ENCODE data around the gene CELF2. TPM values are rescaled to one million over a fixed set of nuclear protein-coding genes. Genes with fewer than 3 reads are reported as not detected.

The CELF2 gene
- total RNA-seq, 1 experiment from 2014 or later = not detected

GRCh38 chr10:11276449-11276990 is 258.8 kb downstream of the CELF2 start:
- no peak for DNase-seq
- TF ChIP-seq CTCF (IDR thresholded peaks at IDR 0.05; ENCODE audit: unreplicated experiment) = no peak
- CTCF ChIA-PET = no interaction called here
- no TSS peak for BruUV-seq (replicated peaks)
- H3K4me1 Mint-ChIP-seq (ENCODE audit: low read depth, unreplicated experiment) = no peaks in the 10 kb centered on the region
- no peak overlapping the region for H3K27ac Mint-ChIP-seq (ENCODE audit: unreplicated experiment)
- H3K27me3 Mint-ChIP-seq (ENCODE audit: unreplicated experiment) = peaks cover 82% of the 10 kb centered on the region
- intact Hi-C loops (cut with micrococcal nuclease; ENCODE audit: unreplicated experiment) = no loop called here
- H3K4me3 Mint-ChIP-seq (ENCODE audit: low read depth, unreplicated experiment) = no peak overlapping the region
- no peaks in the 10 kb centered on the region for H3K9me3 Mint-ChIP-seq (ENCODE audit: low read depth, unreplicated experiment)
- H3K36me3 Mint-ChIP-seq (ENCODE audit: insufficient read depth, unreplicated experiment) = no peaks in the 10 kb centered on the region

- no peaks in the 10 kb centered on the region for H3K9me3 Mint-ChIP-seq (ENCODE audit: low read depth, unreplicated experiment)
- no TSS peak for BruUV-seq (replicated peaks)
- no peaks in the 10 kb centered on the region for H3K4me1 Mint-ChIP-seq (ENCODE audit: low read depth, unreplicated experiment)
- DNase-seq = no peak
- intact Hi-C loops (cut with micrococcal nuclease; ENCODE audit: unreplicated experiment) = no loop called here
- H3K36me3 Mint-ChIP-seq (ENCODE audit: insufficient read depth, unreplicated experiment) = no peaks in the 10 kb centered on the region
- H3K27me3 Mint-ChIP-seq (ENCODE audit: unreplicated experiment) = peaks cover 68% of the 10 kb centered on the region
- H3K4me3 Mint-ChIP-seq (ENCODE audit: low read depth, unreplicated experiment) = no peak overlapping the region
- H3K27ac Mint-ChIP-seq (ENCODE audit: unreplicated experiment) = no peak overlapping the region
- TF ChIP-seq CTCF (IDR thresholded peaks at IDR 0.05; ENCODE audit: unreplicated experiment) = no peak
- CTCF ChIA-PET = no interaction called here
Measured at GRCh38 chr10:11279314-11279713, 261.6 kb downstream of the CELF2 start.

- Mint-ChIP-seq H3K4me1 (ENCODE audit: low read depth, unreplicated experiment) (no peaks in the 10 kb centered on the region), H3K27me3 (ENCODE audit: unreplicated experiment) (peaks cover 62% of the 10 kb centered on the region), H3K9me3 (ENCODE audit: low read depth, unreplicated experiment) (no peaks in the 10 kb centered on the region), H3K36me3 (ENCODE audit: insufficient read depth, unreplicated experiment) (no peaks in the 10 kb centered on the region), H3K27ac (ENCODE audit: unreplicated experiment) (no peak overlapping the region), H3K4me3 (ENCODE audit: low read depth, unreplicated experiment) (no peak overlapping the region)
- CTCF ChIA-PET = no interaction called here
- no peak for TF ChIP-seq CTCF (IDR thresholded peaks at IDR 0.05; ENCODE audit: unreplicated experiment)
- no peak for DNase-seq
- no TSS peak for BruUV-seq (replicated peaks)
- intact Hi-C loops (cut with micrococcal nuclease; ENCODE audit: unreplicated experiment) = no loop called here
Measured at GRCh38 chr10:11280187-11280932, 262.7 kb downstream of the CELF2 start.

GRCh38 chr10:11282156-11282555 is 264.5 kb downstream of the CELF2 start:
- CTCF ChIA-PET = no interaction called here
- H3K27me3 Mint-ChIP-seq (ENCODE audit: unreplicated experiment) = peaks cover 46% of the 10 kb centered on the region
- no peak for TF ChIP-seq CTCF (IDR thresholded peaks at IDR 0.05; ENCODE audit: unreplicated experiment)
- no peak overlapping the region for H3K4me3 Mint-ChIP-seq (ENCODE audit: low read depth, unreplicated experiment)
- no peak overlapping the region for H3K27ac Mint-ChIP-seq (ENCODE audit: unreplicated experiment)
- no peaks in the 10 kb centered on the region for H3K4me1 Mint-ChIP-seq (ENCODE audit: low read depth, unreplicated experiment)
- DNase-seq = no peak
- no peaks in the 10 kb centered on the region for H3K36me3 Mint-ChIP-seq (ENCODE audit: insufficient read depth, unreplicated experiment)
- H3K9me3 Mint-ChIP-seq (ENCODE audit: low read depth, unreplicated experiment) = no peaks in the 10 kb centered on the region
- BruUV-seq (replicated peaks) = no TSS peak
- intact Hi-C loops (cut with micrococcal nuclease; ENCODE audit: unreplicated experiment) = no loop called here
